ENCODE data around the gene OCSTAMP.

Gene OCSTAMP

DNA sequence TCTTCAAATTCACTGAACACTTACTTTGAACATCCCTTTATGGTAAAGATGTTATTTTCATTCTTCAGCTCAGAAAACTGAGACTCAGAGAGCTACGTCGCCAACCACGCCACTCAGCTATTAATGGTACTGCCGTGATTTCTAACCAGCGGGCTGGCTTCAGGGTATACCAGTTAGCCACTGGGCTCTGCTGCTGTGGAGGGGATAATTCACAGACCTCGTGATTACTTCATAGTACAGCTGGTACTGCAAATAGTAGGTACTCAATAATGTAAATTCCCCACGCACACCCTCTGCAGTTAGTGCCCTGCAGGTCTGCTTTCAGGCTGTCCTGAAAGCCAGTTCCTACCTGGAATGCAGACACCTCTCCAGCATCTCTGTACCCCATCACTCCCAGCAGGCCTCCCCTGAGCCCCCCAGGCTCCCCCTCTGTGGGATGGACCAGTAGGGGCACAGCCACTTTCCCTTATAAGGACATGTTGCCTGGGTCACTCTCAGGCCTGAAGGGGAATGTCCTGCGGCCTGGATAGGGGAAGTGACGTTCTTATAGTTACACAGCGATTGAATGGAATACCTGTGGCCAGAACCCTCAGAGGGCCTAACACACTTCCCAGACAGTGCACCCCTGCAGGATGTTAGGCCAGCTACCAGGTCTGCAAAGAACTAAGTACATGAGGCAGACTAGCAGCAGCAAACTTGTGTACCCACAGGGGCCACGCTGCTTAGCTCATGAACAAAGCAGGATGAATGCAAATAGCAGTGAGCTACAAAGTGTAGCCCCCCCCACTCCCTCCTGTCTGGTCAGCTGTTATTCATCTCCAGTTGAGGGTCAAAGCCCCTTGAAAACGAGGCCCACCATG, 1.3 kb upstream of the OCSTAMP start:
- no peak for DNase-seq

- DNase-seq = no peak
Measured at GRCh38 chr20:46549188-46549972, 1.1 kb downstream of the OCSTAMP start.

- DNase-seq = no peak
Measured at GRCh38 chr20:46548688-46549087, 1.8 kb downstream of the OCSTAMP start.

- DNase-seq = no peak
Measured at GRCh38 chr20:46547995-46548394, 2.5 kb downstream of the OCSTAMP start.

- no peak for DNase-seq
Measured at GRCh38 chr20:46546936-46547335, 3.5 kb downstream of the OCSTAMP start.

- DNase-seq = no peak
Measured at GRCh38 chr20:46546298-46546697, 4.2 kb downstream of the OCSTAMP start.

- no peak for DNase-seq
Measured at GRCh38 chr20:46545827-46546138, 4.7 kb downstream of the OCSTAMP start.

- peak; percentile 9 for DNase-seq
Measured at GRCh38 chr20:46545077-46545826, 5.2 kb downstream of the OCSTAMP start.

DNA sequence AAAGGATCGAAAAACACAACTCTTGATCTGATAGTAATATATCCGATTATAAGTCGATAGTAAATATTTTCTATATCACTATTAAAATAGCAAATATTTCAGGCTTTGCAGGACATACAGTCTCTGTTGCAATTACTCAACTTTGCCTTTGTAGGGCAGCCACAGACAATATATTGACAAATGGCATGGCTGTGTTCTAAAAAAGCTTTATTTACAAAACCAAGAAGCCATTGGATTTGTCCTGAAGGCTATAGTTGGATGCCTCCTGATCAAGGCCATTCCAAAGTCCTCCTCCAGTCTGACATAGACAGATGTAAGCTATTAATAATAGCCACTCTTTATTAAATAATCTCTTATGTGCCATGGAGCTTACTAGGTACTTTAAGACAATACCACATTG, 5.9 kb downstream of the OCSTAMP start:
- DNase-seq = no peak

DNA sequence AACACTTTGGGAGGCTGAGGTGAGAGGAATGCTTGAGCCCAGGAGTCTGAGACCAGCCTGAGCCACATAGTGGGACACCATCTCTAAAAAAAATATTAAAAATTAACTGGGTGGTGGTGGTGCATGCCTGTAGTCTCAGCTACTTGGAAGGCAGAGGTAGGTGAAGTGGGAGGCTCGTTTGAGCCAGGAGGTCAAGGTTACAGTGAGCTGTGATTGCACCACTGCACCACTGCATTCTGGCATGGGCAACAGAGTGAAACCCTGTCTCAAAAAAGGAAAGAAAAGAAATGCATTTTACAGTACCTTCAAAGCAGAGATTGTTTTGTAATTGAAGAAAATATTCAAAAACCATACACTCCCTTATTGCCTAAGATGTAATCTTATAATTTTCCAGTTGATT, 6.5 kb downstream of the OCSTAMP start:
- DNase-seq = no peak

GRCh38 chr20:46543033-46543432, 7.4 kb downstream of the OCSTAMP start:
- DNase-seq = no peak

- DNase-seq = no peak
Measured at GRCh38 chr20:46541229-46541935, 9.1 kb downstream of the OCSTAMP start.

DNA sequence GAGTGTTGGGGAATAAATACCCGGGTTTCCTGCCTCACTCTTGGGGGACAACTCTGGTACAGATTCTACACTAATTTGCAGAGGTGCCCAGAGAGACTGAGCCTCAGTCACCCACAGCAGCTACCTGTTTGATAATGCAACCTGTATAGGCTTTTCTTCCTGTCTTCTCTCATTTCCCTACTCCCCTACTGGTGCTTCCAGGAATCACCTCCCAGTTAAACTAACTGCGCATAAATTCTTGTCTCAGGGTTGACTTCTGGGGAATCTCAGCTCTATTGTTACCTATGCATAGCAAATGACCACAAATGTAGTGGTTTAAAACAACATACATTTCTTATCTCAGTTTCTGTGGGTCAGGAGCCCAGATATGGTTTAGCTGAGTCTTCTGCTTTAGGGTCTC, 11.3 kb downstream of the OCSTAMP start:
- DNase-seq = no peak

GRCh38 chr20:46530640-46531039, 19.8 kb downstream of the OCSTAMP start:
- DNase-seq = no peak

- DNase-seq = no peak
Measured at GRCh38 chr20:46523696-46524328, 26.6 kb downstream of the OCSTAMP start.

DNA sequence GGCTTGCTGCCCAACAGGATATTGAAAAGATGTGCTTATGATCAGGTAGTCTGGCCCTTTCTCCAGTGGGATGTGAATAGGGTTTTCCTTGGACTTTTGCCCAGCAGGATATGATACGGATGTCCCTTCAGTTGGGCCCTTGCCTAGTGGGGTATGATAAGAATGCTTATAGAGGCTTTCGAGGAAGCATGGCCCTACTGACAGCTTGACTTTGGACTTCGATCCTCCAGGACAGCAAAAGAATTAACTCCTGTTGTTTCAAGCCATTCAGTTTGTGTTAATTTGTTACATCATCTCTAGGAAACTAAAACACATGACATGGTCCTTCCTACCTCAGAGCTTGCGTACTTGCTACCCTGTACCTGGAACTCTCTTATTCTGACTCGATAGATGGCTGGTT, 27.3 kb downstream of the OCSTAMP start:
- no peak for DNase-seq

GRCh38 chr20:46520976-46521579, 29.4 kb downstream of the OCSTAMP start:
- peak; percentile 36 for DNase-seq

GRCh38 chr20:46520540-46520939, 29.9 kb downstream of the OCSTAMP start:
- no peak for DNase-seq

DNA sequence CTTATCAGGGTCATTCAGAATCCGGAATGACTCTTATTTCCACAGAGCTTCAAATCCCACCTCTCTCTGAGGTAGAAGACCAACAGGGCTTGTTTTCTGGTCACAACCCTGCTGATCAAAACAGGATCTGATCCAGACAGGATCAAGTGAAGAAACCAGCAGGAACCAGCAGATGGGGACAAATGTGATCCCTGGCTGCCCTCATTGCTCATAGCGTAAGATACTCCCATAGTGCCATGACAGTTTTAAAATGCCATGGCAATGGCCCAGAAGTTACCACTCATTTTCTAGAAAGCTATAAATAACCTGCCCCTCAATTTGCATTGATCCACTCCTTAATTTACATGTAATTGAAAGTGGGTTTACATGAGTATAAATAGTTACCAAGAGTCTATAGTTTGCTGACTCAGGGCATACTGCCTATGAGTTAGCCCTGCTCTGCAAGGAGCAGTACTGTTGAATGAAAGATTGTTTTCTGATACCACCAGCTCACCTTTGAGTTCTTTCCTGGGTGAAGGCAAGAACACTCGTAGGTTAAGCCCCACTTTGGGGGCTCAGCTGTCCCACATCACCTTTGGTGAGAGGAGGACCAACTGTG, 30.9 kb downstream of the OCSTAMP start:
- DNase-seq = no peak

- peak; percentile 62 for DNase-seq
Measured at GRCh38 chr20:46512943-46513844, 37.3 kb downstream of the OCSTAMP start, which contains the start of gene ZNF334. TSS of gene ZNF334 (minus strand) at chr20:46513559. CDS start at chr20:46512102, 1,457 bp downstream.
